GM12872 (cell line): ENCODE results near the gene FGF8.

Experiments
- CTCF ChIP-seq: IDR thresholded peaks from 3 replicates; pipeline ENCODE4 v1.5.1; 2011; ENCODE audit warnings: low read depth, mild to moderate bottlenecking, low read length, moderate library complexity; ENCODE audit not compliant: insufficient read depth

The FGF8 gene

GRCh38 chr10:101775273-101776160, at the start of gene FGF8:
Gene FGF8, minus strand, starts transcription at chr10:101776114. Its CDS starts 214 bp downstream, at chr10:101775900.
- TF ChIP-seq CTCF: no peak

DNA sequence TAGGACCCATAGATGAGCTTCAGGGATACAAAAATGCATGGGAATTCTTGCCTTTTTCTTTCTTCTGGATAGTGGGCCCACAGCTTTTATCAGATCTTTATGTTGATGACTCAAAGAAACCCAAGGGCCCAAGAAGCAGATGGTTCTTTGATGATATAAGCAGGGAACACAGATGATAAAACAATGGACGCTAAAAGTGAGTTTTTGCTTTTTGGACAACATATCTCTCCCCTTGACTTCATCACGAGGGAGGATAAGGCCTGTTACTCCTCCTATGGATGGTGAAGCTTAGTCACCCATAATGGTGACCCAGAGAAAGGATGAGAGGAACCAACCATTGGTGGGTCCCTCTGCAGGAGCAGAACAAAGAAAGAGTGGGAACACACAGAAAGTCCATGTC, 48.8 kb upstream of the FGF8 start:
- no peak for TF ChIP-seq CTCF

DNA sequence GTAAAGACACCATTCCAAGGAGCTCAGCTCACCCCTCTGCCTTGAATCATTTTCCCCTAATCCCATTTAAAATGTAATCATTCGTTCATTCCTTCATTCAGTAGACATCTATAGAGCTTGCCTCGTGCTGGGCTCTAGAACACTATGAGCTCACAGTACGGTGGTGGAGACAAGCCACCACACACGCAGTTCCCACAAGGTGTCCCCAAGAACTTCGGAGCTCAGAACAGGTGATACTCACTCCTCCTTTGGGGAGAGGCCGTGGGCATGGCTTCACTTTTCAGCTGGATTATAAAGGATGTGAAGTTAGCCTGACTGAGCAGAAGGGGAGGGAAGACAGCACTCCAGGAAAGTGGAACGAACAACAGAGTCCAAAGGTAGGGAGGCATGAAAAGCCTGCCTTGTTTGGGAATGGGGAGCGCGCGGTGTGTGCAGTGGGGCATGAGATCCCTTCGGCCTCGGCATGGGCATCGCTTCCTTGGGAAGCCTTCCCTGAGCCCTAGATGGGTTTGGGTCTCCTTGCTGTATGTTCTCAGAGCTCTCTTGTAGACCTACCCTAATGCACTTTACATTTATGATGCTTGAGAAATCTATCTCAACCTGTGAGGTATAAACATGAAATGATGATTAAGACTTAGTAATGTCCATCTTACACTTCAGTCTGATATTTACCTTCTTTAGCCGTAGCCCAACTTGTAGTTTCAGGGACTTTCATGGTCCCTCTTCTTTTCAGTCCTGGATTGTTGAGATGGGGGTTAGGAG, 43.1 kb upstream of the FGF8 start:
- TF ChIP-seq CTCF: no peak

DNA sequence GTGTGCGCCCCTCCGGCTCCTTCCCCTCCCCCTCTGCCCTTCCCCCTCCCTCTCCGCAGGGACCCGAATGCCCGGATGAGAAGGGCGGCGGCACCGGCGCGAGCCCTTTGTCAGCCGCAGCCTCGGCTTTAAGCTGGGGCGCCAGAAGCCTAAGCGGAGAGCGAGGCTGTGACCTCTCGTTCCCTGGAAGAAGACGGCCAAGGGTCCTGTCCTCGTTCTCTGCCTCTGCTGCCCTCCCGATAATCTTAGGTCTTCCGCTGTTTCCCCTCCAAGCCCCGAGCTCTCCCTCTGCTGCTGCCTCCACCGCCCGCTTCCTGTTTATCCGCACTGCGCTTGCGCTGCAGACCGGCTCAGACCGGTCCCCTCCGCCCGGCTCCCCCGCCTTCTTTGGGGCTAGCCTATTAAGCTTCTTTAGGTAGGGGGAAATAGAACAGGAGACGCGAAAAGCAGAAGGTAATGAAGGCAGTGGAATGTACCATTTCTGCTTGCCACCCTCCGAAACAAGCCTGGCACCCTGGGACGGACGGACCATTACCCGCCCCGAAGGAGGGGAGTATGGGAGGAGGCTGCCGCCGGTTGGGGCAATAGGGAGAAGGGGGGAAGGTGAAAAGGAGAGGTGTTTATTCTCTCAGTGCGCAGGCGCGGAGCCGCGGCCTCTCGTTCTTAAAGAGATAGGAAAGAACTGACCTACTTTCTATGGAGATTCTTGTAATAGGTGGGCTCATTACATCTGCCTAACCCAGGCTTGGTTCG, 42.4 kb upstream of the FGF8 start, which contains the start of gene OGA:
Gene OGA, minus strand, starts transcription at position 326 of the 753 bp plus-strand sequence. CDS start 422 bp downstream, outside the sequence.
- TF ChIP-seq CTCF: no peak

DNA sequence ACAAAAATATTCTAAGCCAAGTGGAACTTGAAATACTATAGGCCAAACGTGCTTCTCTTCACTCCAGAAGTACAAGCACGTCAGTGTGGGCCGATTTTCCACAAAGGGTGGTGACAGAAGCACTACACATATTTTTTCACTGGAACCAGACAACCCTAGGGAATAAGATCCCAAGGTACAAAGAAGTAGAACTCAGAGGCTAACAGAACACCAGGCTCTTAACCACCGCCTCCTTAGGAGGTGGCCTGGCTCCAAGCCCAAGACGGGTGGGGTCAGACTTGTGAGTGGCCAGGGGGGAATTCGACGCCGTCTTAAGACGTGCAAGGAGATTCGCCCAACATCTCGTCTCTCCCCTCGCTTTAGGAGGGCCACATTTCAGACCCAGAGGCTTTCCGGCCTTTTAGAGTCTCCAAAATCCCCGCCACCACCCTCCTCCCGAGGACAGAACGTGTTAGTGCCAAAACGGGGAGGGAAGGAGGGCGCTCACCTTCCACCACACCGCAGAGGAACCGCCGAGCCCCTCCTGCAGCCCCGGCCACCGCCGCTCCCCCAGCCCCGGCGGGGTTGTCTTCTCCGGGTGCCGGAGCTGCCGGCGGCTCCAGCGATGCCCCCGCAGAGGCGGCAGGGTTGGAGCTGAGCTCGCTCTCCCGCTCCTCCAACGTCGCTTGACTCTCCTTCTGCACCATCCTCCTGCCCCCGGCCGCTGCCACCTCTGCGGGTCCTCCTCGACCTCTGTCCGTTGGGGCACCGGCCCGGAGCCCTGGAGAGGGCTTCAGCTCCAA, 41.6 kb upstream of the FGF8 start:
- TF ChIP-seq CTCF: no peak

- TF ChIP-seq CTCF: no peak
Observed at GRCh38 chr10:101816913-101817336, 41.0 kb upstream of the FGF8 start.
